OCI-LY3 (cell line): ENCODE measurements around the gene FHOD3.

ENCODE experiments used
- H2AFZ ChIP-seq: fragments of 200-600, 300-600 bp; shearing (Covaris generic); 2 replicates; pipeline ENCODE4 v1.6.0; 2014; ENCODE audit warnings: antibody characterized with exemption, low read depth, low read length
- H3K27ac ChIP-seq: fragments of 200-600, 300-600 bp; sonication (generic); 2 replicates; pipeline ENCODE4 v1.5.1; 2014; ENCODE audit warnings: mild to moderate bottlenecking, low read length, moderate library complexity, mixed read lengths
- H3K27me3 ChIP-seq: fragments of 200-600, 300-600 bp; sonication (generic); 2 replicates; pipeline ENCODE4 v1.6.1; 2014; ENCODE audit warnings: low read depth, low read length, mixed read lengths
- H3K36me3 ChIP-seq: fragments of 200-600, 300-600 bp; sonication (generic); replicated peaks from 2 replicates; pipeline ENCODE3; 2014; ENCODE audit warnings: low read depth, low read length, mixed read lengths
- H3K4me1 ChIP-seq: fragments of 300-600, 200-600 bp; sonication (generic); 2 replicates; pipeline ENCODE4 v1.6.1; 2014; ENCODE audit warnings: low read length, mixed read lengths
- H3K4me2 ChIP-seq: fragments of 200-600, 300-600 bp; sonication (generic); 2 replicates; pipeline ENCODE4 v1.6.1; 2014; ENCODE audit warnings: low read length, mixed read lengths
- H3K4me3 ChIP-seq: fragments of 300-600, 200-600 bp; sonication (generic); 2 replicates; pipeline ENCODE4 v1.5.1; 2014; ENCODE audit warnings: antibody characterized with exemption, mild to moderate bottlenecking, low read length, moderate library complexity
- H3K79me2 ChIP-seq: fragments of 300-600, 200-600 bp; shearing (Covaris generic); 2 replicates; pipeline ENCODE4 v1.6.1; 2014; ENCODE audit warnings: mild to moderate bottlenecking, low read length, mixed read lengths
- H3K9ac ChIP-seq: fragments of 300-600, 200-600 bp; shearing (Covaris generic); 2 replicates; pipeline ENCODE4 v1.6.0; 2014; ENCODE audit warnings: mild to moderate bottlenecking, low read length, moderate library complexity
- H3K9me3 ChIP-seq: fragments of 200-600, 300-600 bp; shearing (Covaris generic); 2 replicates; pipeline ENCODE4 v1.6.1; 2014; ENCODE audit warnings: low read length, mixed read lengths; ENCODE audit not compliant: insufficient read depth
- H4K20me1 ChIP-seq: fragments of 200-600, 300-600 bp; sonication (generic); 2 replicates; pipeline ENCODE4 v1.6.1; 2016; ENCODE audit warnings: low read length, mixed read lengths; ENCODE audit not compliant: insufficient read depth
- EZH2phosphoT487 ChIP-seq: fragments of 200-600 bp; shearing (Covaris generic); IDR thresholded peaks from 2 replicates; pipeline ENCODE4 v1.6.1; 2018; ENCODE audit warnings: antibody characterized with exemption, mixed run types, low read depth
- TF ChIP-seq, protein P1 (sequence below): fragments of 200-600, 300-600 bp; sonication (generic); IDR thresholded peaks from 2 replicates; pipeline ENCODE4 v1.5.1; 2014; ENCODE audit warnings: antibody characterized with exemption, low read length, low read depth

Gene FHOD3

DNA sequence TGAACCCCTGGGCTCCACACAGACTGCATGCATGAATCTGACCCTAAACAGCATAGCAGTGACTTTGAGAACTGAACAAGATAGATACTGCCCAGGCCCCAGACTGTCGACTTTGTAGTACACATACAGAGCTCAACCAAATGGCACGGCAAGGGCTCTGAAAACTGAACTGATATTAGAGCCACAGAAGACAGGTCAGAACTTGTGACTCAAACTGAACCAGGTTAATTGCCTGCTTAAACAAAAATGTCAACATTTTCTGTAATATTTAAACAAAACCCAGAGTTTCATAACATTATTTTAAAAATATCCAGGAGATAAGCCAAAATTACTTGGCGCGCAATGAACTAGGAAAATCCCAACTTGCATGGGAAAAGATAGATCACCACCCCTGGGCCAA is 271.0 kb downstream of the FHOD3 start:
- H3K4me2 ChIP-seq, result no peak overlapping the region
- H3K36me3 ChIP-seq, result no peaks in the 10 kb centered on the region
- TF ChIP-seq, protein P1, sequence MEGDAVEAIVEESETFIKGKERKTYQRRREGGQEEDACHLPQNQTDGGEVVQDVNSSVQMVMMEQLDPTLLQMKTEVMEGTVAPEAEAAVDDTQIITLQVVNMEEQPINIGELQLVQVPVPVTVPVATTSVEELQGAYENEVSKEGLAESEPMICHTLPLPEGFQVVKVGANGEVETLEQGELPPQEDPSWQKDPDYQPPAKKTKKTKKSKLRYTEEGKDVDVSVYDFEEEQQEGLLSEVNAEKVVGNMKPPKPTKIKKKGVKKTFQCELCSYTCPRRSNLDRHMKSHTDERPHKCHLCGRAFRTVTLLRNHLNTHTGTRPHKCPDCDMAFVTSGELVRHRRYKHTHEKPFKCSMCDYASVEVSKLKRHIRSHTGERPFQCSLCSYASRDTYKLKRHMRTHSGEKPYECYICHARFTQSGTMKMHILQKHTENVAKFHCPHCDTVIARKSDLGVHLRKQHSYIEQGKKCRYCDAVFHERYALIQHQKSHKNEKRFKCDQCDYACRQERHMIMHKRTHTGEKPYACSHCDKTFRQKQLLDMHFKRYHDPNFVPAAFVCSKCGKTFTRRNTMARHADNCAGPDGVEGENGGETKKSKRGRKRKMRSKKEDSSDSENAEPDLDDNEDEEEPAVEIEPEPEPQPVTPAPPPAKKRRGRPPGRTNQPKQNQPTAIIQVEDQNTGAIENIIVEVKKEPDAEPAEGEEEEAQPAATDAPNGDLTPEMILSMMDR, result no peak
- TF ChIP-seq EZH2phosphoT487, result no peak
- H3K9me3 ChIP-seq, result no peaks in the 10 kb centered on the region
- no peak overlapping the region for H3K27ac ChIP-seq
- no peak overlapping the region for H3K4me3 ChIP-seq
- no peaks in the 10 kb centered on the region for H3K79me2 ChIP-seq
- H4K20me1 ChIP-seq, result no peaks in the 10 kb centered on the region
- H3K4me1 ChIP-seq, result no peaks in the 10 kb centered on the region
- no peak overlapping the region for H3K9ac ChIP-seq
- no peak overlapping the region for H2AFZ ChIP-seq
- H3K27me3 ChIP-seq, result peaks cover 35% of the 10 kb centered on the region

DNA sequence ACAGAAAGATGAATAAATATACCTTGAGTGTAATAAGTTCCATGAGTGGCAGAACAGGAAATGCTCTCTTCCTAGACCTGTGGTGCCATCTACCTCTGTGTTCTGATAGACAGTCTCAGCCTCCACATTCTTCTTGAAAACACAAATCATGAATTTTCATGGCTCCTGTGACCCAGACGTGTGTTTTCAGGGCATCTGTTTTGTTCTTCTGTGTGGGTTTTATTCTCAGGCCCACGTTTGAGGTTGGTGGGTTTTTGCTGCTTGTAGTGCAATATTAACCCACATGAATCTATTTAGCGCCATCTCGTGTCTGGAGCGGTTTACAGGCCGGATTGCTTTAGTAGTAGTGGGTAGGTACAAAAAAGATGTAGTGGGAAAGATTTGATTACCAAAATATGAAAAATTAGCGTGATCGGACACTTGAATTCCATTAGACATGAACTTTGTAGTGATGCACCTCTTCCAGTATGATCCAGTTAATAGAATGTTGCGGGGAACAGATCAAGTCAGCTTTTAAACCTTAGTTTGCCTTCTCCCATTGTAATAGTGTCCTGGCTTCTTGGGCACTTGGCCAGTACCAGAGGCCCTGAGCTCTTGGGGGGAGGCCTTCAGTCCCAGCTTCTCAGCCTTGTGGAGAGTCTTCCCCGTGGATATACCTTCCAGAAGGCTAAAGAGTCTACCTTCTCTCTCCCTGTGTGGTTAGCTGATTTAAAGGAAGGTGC is 274.8 kb downstream of the FHOD3 start:
- Histone ChIP-seq H3K27me3 (peaks cover 19% of the 10 kb centered on the region), H3K27ac (no peak overlapping the region), H3K4me2 (peak overlapping the region; percentile 72), H3K79me2 (no peaks in the 10 kb centered on the region), H4K20me1 (no peaks in the 10 kb centered on the region), H2AFZ (peak overlapping the region; percentile 97), H3K36me3 (no peaks in the 10 kb centered on the region), H3K9me3 (no peaks in the 10 kb centered on the region), H3K9ac (no peak overlapping the region), H3K4me1 (no peaks in the 10 kb centered on the region), H3K4me3 (peak overlapping the region; percentile 54)
- TF ChIP-seq, protein P1, result peak; percentile 95
- TF ChIP-seq EZH2phosphoT487, result no peak

DNA sequence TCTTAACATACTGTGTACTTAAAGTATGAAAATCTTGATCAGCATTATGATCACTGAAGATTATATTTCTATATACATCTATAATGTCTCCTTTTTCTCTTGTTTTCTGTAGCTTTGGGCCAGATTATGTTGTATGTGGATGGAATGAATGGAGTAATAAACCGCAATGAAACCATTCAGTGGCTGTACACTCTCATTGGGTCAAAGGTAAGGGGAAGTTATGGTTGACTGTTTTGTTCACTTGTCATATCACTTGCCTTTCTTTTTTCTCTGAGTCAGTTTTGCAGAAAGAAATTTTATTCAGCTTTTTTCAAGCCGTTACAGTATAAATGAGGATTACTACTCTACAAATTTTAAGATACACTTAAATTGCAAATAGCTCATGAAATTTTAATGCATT is 278.8 kb downstream of the FHOD3 start:
- Histone ChIP-seq H3K79me2 (no peaks in the 10 kb centered on the region), H3K36me3 (no peaks in the 10 kb centered on the region), H3K4me1 (peaks cover 5% of the 10 kb centered on the region; the same call in 1 of the 2 replicates), H3K9ac (no peak overlapping the region), H3K27me3 (no peaks in the 10 kb centered on the region), H3K4me3 (no peak overlapping the region), H4K20me1 (no peaks in the 10 kb centered on the region), H3K4me2 (no peak overlapping the region), H3K27ac (no peak overlapping the region), H3K9me3 (no peaks in the 10 kb centered on the region), H2AFZ (no peak overlapping the region)
- TF ChIP-seq EZH2phosphoT487, result no peak
- TF ChIP-seq, protein P1, result no peak

DNA sequence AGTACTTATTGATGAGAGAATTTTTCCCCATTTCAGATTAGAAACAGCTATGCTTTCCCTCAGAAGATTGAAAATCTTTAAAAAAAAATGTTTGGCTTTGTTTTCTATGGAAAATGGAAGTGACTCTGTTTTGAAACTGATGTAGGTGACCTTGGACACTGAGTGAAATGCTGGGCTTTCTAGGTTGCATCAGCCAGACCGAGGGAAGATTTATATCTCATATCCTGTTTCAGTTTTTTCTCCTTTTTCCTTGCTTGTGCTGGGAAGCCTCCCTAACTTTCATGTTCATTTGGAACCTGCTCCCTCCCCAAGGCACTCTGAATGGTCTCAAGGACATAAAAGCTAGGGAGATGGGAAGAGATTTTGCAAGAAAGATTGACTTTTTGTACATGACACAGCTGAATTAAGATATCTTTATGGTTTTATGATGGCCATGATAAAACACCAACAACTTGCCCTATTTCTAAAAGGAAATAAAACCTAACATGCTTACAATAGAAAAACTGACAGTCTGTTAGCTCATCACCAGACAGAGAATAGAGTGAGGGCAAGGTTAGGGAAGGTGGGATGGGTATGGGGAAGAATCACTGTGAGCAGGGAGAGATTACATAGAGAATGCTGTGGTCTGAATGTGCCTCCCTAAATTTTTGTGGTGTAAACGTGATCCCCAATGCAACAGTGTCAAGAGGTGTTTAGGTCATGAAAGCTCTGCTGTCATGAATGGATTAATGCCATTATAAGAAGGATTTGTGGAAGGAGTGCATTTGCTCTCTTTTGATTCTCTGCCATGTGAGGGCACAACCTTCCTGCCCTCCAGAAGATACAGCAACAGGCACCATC is 281.6 kb downstream of the FHOD3 start:
- Histone ChIP-seq H3K27me3 (no peaks in the 10 kb centered on the region), H3K27ac (no peak overlapping the region), H3K4me1 (peaks cover 10% of the 10 kb centered on the region), H2AFZ (no peak overlapping the region), H3K9me3 (no peaks in the 10 kb centered on the region), H3K9ac (no peak overlapping the region), H3K4me2 (no peak overlapping the region), H4K20me1 (no peaks in the 10 kb centered on the region), H3K36me3 (no peaks in the 10 kb centered on the region), H3K4me3 (no peak overlapping the region), H3K79me2 (no peaks in the 10 kb centered on the region)
- no peak for TF ChIP-seq EZH2phosphoT487
- TF ChIP-seq, protein P1, result no peak
